Memory B cell (primary cell): ENCODE results near the gene FUT7.
"Not testable (repeated sequence)": the region's sequence is repeated elsewhere in the genome, so short reads cannot be mapped to it uniquely, and the experiment has no call there.

Experiments used
- ATAC-seq: fragments of 150-1000 bp; cut with Tn5 transposase; 2 replicates; pipeline ENCODE4 v1.10.0; 2021; ENCODE audit warnings: low read depth, mild to moderate bottlenecking, moderate library complexity
- DNase-seq, 2 donors: peaks; one replicate each; pipeline ENCODE4 v3.0.0; 2022; ENCODE audit warnings: low spot score in 2 of 2
- H3K27ac Mint-ChIP-seq: one replicate; pipeline ENCODE4 v1.8.0; 2022; ENCODE audit warnings: mild to moderate bottlenecking, moderate library complexity, mixed read lengths
- H3K27me3 Mint-ChIP-seq: one replicate; pipeline ENCODE4 v1.8.0; 2022; ENCODE audit warnings: mixed read lengths
- H3K36me3 Mint-ChIP-seq: one replicate; pipeline ENCODE4 v1.8.0; 2022; ENCODE audit warnings: mild to moderate bottlenecking, mixed read lengths
- H3K4me1 Mint-ChIP-seq: one replicate; pipeline ENCODE4 v1.8.0; 2022; ENCODE audit warnings: mixed read lengths
- H3K4me3 Mint-ChIP-seq: one replicate; pipeline ENCODE4 v1.8.0; 2022; ENCODE audit warnings: mild to moderate bottlenecking, moderate library complexity, mixed read lengths
- H3K9me3 Mint-ChIP-seq: one replicate; pipeline ENCODE4 v1.8.0; 2022; ENCODE audit warnings: mixed read lengths

Gene FUT7

GRCh38 chr9:137035937-137036336, 4.0 kb upstream of the FUT7 start:
- Mint-ChIP-seq H3K4me3 (no peak overlapping the region), H3K36me3 (no peaks in the 10 kb centered on the region), H3K27me3 (peaks cover 3% of the 10 kb centered on the region), H3K27ac (no peak overlapping the region), H3K9me3 (no peaks in the 10 kb centered on the region), H3K4me1 (peaks cover 24% of the 10 kb centered on the region)
- no peak for DNase-seq
- ATAC-seq = no peak

DNA sequence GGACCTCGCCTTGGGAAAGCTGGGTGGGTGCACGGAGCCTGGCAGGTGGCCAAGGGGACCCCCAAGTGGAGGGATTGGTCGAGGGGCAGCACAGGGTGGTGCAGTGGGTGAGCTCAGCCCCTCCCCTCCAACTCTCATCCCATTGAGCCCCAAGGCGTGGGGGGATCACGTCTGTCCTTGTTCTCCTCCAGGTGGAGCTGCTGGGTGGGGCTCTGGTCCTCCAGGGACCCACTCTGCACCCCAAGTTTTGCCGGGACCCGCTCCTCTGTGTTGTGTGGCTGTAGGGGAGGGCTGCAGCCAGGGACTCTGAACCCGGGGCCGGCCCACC, 3.6 kb upstream of the FUT7 start:
- no peaks in the 10 kb centered on the region for H3K9me3 Mint-ChIP-seq
- H3K36me3 Mint-ChIP-seq = no peaks in the 10 kb centered on the region
- peaks cover 28% of the 10 kb centered on the region for H3K4me1 Mint-ChIP-seq
- no peak overlapping the region for H3K27ac Mint-ChIP-seq
- no peak for DNase-seq
- peaks cover 2% of the 10 kb centered on the region for H3K27me3 Mint-ChIP-seq
- no peak for ATAC-seq
- H3K4me3 Mint-ChIP-seq = no peak overlapping the region

GRCh38 chr9:137034709-137035506, 3.0 kb upstream of the FUT7 start:
- peak overlapping the region; percentile 63 for H3K27ac Mint-ChIP-seq
- H3K4me1 Mint-ChIP-seq = peaks cover 31% of the 10 kb centered on the region
- H3K9me3 Mint-ChIP-seq = no peaks in the 10 kb centered on the region
- DNase-seq = peak; percentile 82 to 90
- H3K36me3 Mint-ChIP-seq = no peaks in the 10 kb centered on the region
- peak; percentile 64 for ATAC-seq
- H3K4me3 Mint-ChIP-seq = peak overlapping the region; percentile 80
- H3K27me3 Mint-ChIP-seq = no peaks in the 10 kb centered on the region

DNA sequence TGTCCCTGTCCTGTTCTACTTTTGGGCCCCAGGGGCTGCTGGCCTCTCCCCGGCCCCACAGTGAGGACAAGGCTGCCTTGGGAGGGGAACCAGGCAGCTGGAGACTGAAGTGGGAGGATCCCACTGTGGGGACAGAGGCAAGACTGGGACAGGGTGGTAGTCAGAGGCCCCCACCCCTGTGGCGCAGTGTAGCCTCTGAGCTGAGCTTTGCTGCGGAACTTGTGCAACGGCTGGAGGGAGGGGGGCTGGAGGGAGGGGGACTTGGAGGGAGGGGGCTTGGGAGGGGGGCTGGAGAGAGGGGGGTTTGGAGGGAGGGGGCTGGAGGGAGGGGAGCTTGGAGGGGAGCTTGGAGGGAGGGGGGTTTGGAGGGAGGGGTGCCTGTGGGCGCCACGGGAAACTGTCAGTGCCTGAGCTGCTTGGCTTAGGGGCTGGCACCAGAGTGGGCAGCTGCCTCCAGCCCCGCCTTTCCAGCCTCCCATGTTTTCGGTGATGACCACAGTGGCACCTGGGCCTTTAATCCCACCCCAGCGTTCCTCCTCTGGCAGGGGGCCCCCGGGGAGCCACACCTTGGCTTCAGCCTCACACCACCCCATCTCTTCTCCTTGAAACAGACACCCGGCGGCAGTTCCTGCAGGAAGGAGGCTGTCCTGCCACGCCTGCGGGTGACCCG, 2.3 kb upstream of the FUT7 start:
- H3K27ac Mint-ChIP-seq = peak overlapping the region; percentile 63
- peak overlapping the region; percentile 82 for H3K4me3 Mint-ChIP-seq
- no peaks in the 10 kb centered on the region for H3K27me3 Mint-ChIP-seq
- ATAC-seq (no peak), DNase-seq (no peak)
- no peaks in the 10 kb centered on the region for H3K36me3 Mint-ChIP-seq
- H3K4me1 Mint-ChIP-seq = peaks cover 37% of the 10 kb centered on the region
- H3K9me3 Mint-ChIP-seq = no peaks in the 10 kb centered on the region

GRCh38 chr9:137033481-137033880, 1.6 kb upstream of the FUT7 start:
- not testable (repeated sequence) for H3K27me3 Mint-ChIP-seq, DNase-seq, H3K36me3 Mint-ChIP-seq, ATAC-seq, H3K9me3 Mint-ChIP-seq
- Mint-ChIP-seq H3K4me1 (peaks cover 41% of the 10 kb centered on the region), H3K27ac (peak overlapping the region; percentile 82), H3K4me3 (peak overlapping the region; percentile 82)

DNA sequence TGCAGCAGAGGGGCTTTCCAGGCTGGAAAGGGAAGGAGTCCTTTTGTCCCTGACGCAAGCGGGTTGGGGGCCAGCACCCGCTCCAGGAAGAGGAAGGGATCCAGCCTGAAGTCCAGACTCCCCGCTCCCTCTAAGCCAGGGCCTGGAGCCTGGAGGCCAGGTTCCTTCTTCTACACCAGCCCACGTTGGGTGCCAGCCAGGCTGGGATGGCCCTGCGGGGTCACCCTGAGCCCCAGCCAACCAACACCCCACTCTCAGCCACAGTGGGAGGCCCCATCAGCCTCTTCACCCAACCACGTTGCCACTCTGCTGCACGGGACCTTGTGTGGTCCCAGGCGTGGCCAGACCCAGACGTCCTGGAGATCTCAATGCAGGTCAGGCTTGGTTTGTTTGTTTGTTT, 970 bp upstream of the FUT7 start:
- Mint-ChIP-seq H3K36me3 (no peaks in the 10 kb centered on the region), H3K4me1 (peaks cover 41% of the 10 kb centered on the region), H3K27ac (peak overlapping the region; percentile 82), H3K27me3 (no peaks in the 10 kb centered on the region), H3K4me3 (peak overlapping the region; percentile 82), H3K9me3 (no peaks in the 10 kb centered on the region)
- ATAC-seq = peak; percentile 39
- DNase-seq = no peak

- H3K27ac Mint-ChIP-seq = peak overlapping the region; percentile 78
- DNase-seq (no peak), ATAC-seq (no peak)
- peak overlapping the region; percentile 82 for H3K4me3 Mint-ChIP-seq
- H3K4me1 Mint-ChIP-seq = peaks cover 51% of the 10 kb centered on the region
- no peaks in the 10 kb centered on the region for H3K9me3 Mint-ChIP-seq
- no peaks in the 10 kb centered on the region for H3K36me3 Mint-ChIP-seq
- no peaks in the 10 kb centered on the region for H3K27me3 Mint-ChIP-seq
These were observed 1.1 kb downstream of the FUT7 start for GRCh38 chr9:137030538-137031527.

DNA sequence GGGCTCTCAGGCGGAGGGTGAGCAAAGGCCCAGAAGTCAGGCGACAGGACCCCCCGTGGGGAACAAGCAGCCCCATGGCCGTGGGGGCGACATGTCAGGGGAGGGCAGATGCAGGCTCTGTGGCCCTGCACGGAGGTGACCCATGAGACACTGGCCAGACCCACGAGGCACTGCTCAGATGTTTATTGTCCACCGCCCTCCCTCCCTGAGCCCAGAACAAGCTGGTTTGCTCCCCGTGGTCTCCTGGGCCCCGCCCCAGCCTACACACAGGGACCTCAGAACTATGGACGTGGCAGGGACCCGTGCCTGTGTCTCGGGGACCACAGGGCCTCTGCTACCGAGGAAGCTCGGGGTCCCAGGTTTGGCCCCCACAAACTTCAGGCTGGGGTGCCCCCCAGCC, 1.9 kb downstream of the FUT7 start:
- Mint-ChIP-seq H3K27me3 (no peaks in the 10 kb centered on the region), H3K4me3 (peak overlapping the region; percentile 82), H3K27ac (peak overlapping the region; percentile 78), H3K36me3 (no peaks in the 10 kb centered on the region), H3K9me3 (no peaks in the 10 kb centered on the region), H3K4me1 (peaks cover 48% of the 10 kb centered on the region)
- ATAC-seq = no peak
- no peak for DNase-seq

GRCh38 chr9:137029058-137029936, 2.6 kb downstream of the FUT7 start:
- Mint-ChIP-seq H3K4me1 (peaks cover 41% of the 10 kb centered on the region), H3K36me3 (no peaks in the 10 kb centered on the region), H3K27me3 (no peaks in the 10 kb centered on the region), H3K4me3 (peak overlapping the region; percentile 82), H3K9me3 (no peaks in the 10 kb centered on the region), H3K27ac (peak overlapping the region; percentile 14)
- ATAC-seq (peak; percentile 31), DNase-seq (peak; percentile 81 to 94)

- Mint-ChIP-seq H3K27me3 (no peaks in the 10 kb centered on the region), H3K9me3 (no peaks in the 10 kb centered on the region), H3K36me3 (no peaks in the 10 kb centered on the region), H3K27ac (no peak overlapping the region), H3K4me3 (peak overlapping the region; percentile 82), H3K4me1 (peaks cover 41% of the 10 kb centered on the region)
- peak in 1 of 2 donors; percentile 60 for DNase-seq
- ATAC-seq = peak; percentile 41
These were observed 3.4 kb downstream of the FUT7 start for GRCh38 chr9:137028263-137029057.

DNA sequence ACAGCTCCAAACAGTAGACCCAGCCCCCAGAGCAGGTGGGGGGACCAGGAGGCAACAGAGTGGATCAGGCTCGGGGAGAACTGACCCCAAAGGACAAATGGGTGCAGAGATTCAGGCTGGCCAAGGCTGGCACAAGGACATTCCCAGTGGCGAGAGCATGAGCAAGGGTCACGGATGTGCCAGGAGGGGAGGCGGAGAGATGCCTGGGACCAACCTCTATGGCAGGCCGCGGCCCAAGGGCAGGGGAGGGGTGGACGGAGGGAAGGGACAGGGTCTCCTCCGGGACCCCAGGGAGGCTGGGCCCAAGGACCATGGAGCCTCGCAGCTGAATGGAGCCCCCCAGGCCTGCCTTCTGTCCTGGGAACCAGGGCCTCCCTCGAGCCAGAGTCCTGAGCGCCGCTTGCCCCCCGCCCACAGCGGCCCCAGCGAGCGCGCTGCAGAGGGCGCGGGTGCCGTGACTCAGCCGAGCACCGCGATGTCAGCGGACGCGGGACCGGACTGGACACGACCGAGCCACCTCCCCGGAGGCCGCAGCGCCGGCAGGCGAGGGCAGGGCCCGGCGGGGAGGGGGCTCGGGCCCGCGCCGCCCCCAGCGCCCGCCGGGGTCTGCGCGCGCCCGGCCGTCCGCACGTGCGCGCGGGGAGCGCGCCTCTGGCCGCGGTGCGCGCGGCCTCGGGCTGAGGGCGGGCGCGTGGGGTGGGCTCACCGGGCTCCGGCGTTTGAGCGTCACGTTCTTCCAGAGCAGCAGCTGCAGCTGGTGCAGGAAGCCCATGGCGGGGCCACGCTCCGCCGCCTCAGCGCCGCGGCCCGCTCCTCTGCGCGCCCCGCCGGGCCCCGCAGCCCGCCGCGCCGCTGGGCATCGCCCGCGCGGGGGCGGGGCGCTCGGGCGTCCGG, 4.3 kb downstream of the FUT7 start, which contains the start of gene ABCA2:
Gene ABCA2, minus strand, starts transcription at position 869 of the 894 bp plus-strand sequence. Its CDS starts 97 bp downstream, at position 772.
- H3K27ac Mint-ChIP-seq = no peak within 1 kb of the TSS
- H3K27me3 Mint-ChIP-seq = no peaks in the 10 kb centered on the region
- DNase-seq = no peak
- peaks cover 37% of the 10 kb centered on the region for H3K4me1 Mint-ChIP-seq
- no peaks in the 10 kb centered on the region for H3K36me3 Mint-ChIP-seq
- H3K9me3 Mint-ChIP-seq = no peaks in the 10 kb centered on the region
- peak within 1 kb of the TSS; percentile 82 for H3K4me3 Mint-ChIP-seq
- no peak for ATAC-seq

- Mint-ChIP-seq H3K27ac (no peak overlapping the region), H3K4me1 (peaks cover 34% of the 10 kb centered on the region), H3K9me3 (no peaks in the 10 kb centered on the region), H3K36me3 (no peaks in the 10 kb centered on the region), H3K27me3 (no peaks in the 10 kb centered on the region), H3K4me3 (peak overlapping the region; percentile 80)
- ATAC-seq (no peak), DNase-seq (no peak)
These were observed 5.1 kb downstream of the FUT7 start for GRCh38 chr9:137026828-137027227.
